A549 (cell line): ENCODE measurements around the gene TCF4. TPM values are rescaled to one million over a fixed set of nuclear protein-coding genes. Genes with fewer than 3 reads are reported as not detected.

Experiments used
- ATAC-seq, 2 experiments: fragments of 200-7000 bp in 1 of 2; fragments of >200 bp in 1 of 2; cut with Nextera tagmentation in 1 of 2; cut with Tn5 transposase in 1 of 2; 3 replicates each; pipeline versions ENCODE4 v1.8.0 to v1.9.1; 2018 to 2020; ENCODE audit warnings: mild to moderate bottlenecking in 1 of 2, moderate library complexity in 1 of 2
- CTCF ChIA-PET: fragments of 300-600 bp; sonication (Branson Sonifier 250); formaldehyde crosslinking; extraction: SDS; loops from one replicate; lab custom pipeline; 2021; ENCODE audit warnings: antibody characterized with exemption, inconsistent platforms; lab: Yijun Ruan, JAX
- POLR2A ChIA-PET: fragments of 350-600 bp; formaldehyde crosslinking; extraction: SDS; loops from one replicate; lab custom pipeline; 2021; ENCODE audit warnings: antibody characterized with exemption, inconsistent platforms; lab: Yijun Ruan, JAX
- DNase-seq, 2 experiments: peaks; one replicate each; pipeline versions ENCODE4 v3.0.0 to v3.0.0-alpha.2; 2011 to 2016; ENCODE audit warnings: low read depth in 1 of 2, low spot score in 1 of 2
- FAIRE-seq: peaks from 2 replicates; lab custom pipeline; 2011; peaks lifted over from hg19 to GRCh38; lab: Jason Lieb, UNC
- H3K27ac ChIP-seq, 2 experiments: fragments of >200 bp; sonication (Bioruptor Twin); formaldehyde crosslinking; 3 replicates each; pipeline ENCODE4 v1.5.1; 2016 to 2017
- H3K4me1 ChIP-seq: fragments of >200 bp; sonication (Bioruptor Twin); formaldehyde crosslinking; 3 replicates; pipeline ENCODE4 v1.6.1; 2016
- H3K4me2 ChIP-seq: fragments of >200 bp; sonication (Bioruptor Twin); formaldehyde crosslinking; 3 replicates; pipeline ENCODE4 v1.6.1; 2016
- H3K4me3 ChIP-seq: fragments of >200 bp; sonication (Bioruptor Twin); formaldehyde crosslinking; 3 replicates; pipeline ENCODE4 v1.5.1; 2016
- H3K9me3 ChIP-seq: fragments of >200 bp; sonication (Bioruptor Twin); formaldehyde crosslinking; 3 replicates; pipeline ENCODE4 v1.6.1; 2016
- BHLHE40 ChIP-seq: IDR thresholded peaks from 2 replicates; pipeline ENCODE4 v1.6.1; 2012; ENCODE audit warnings: low read depth, low read length, inconsistent platforms
- CBX2 ChIP-seq: fragments of 200-600 bp; sonication (generic); IDR thresholded peaks from 2 replicates; pipeline ENCODE4 v1.6.1; 2016; ENCODE audit warnings: low read depth, mild to moderate bottlenecking, borderline replicate concordance
- CEBPB ChIP-seq, 2 experiments: fragments of >200 bp in 1 of 2; sonication (Bioruptor Twin) in 1 of 2; formaldehyde crosslinking in 1 of 2; IDR thresholded peaks; 2 replicates each; pipeline ENCODE4 v1.6.1; 2012 to 2016
- CHD2 ChIP-seq: fragments of 150-350 bp; IDR thresholded peaks from 2 replicates; pipeline ENCODE4 v1.6.1; 2014; ENCODE audit warnings: low read length; ENCODE audit not compliant: partially characterized antibody
- EP300 ChIP-seq, 2 experiments: fragments of >200 bp; sonication (Bioruptor Twin); formaldehyde crosslinking; IDR thresholded peaks; 2 replicates in 1 of 2; 3 replicates in 1 of 2; pipeline ENCODE4 v1.6.1; 2016 to 2017
- ESRRA ChIP-seq: fragments of 150-350 bp; IDR thresholded peaks from 2 replicates; pipeline ENCODE4 v1.6.1; 2014; ENCODE audit warnings: mild to moderate bottlenecking, low read length, borderline replicate concordance
- FOSL2 ChIP-seq, 2 experiments: fragments of 450-650 bp in 1 of 2; fragments of >200 bp in 1 of 2; sonication (Bioruptor Twin) in 1 of 2; formaldehyde crosslinking; IDR thresholded peaks; 2 replicates each; pipeline versions ENCODE4 v1.5.0 to v1.6.1; 2016 to 2020; ENCODE audit warnings: mild to moderate bottlenecking in 1 of 2, moderate library complexity in 1 of 2
- HDAC2 ChIP-seq: fragments of 200-600 bp; sonication (generic); IDR thresholded peaks from 2 replicates; pipeline ENCODE4 v1.6.1; 2016
- HEYL ChIP-seq: fragments of 250-450 bp; sonication (Bioruptor Pico); IDR thresholded peaks from 2 replicates; pipeline ENCODE4 v1.8.0; 2021; ENCODE audit warnings: mild to moderate bottlenecking, moderate library complexity
- HOXB13 ChIP-seq: fragments of 250-450 bp; sonication (Bioruptor Pico); IDR thresholded peaks from 2 replicates; pipeline ENCODE4 v1.5.0; 2020; ENCODE audit warnings: low read depth, mild to moderate bottlenecking, moderate library complexity
- HOXB5 ChIP-seq: fragments of 250-450 bp; sonication (Bioruptor Pico); IDR thresholded peaks from 2 replicates; pipeline ENCODE4 v1.5.0; 2020; ENCODE audit warnings: mild to moderate bottlenecking, moderate library complexity
- JUN ChIP-seq, 2 experiments: fragments of >200 bp; sonication (Bioruptor Twin); formaldehyde crosslinking; IDR thresholded peaks; 2 replicates in 1 of 2; 3 replicates in 1 of 2; pipeline ENCODE4 v1.6.1; 2016 to 2017
- KDM1A ChIP-seq: fragments of 200-600 bp; sonication (generic); IDR thresholded peaks from 2 replicates; pipeline ENCODE4 v1.6.1; 2016; ENCODE audit warnings: low read depth, mild to moderate bottlenecking
- KDM5A ChIP-seq: fragments of 200-600 bp; sonication (generic); IDR thresholded peaks from 2 replicates; pipeline ENCODE4 v1.6.1; 2016; ENCODE audit warnings: antibody characterized with exemption, mild to moderate bottlenecking
- MAFK ChIP-seq: fragments of 450-650 bp; IDR thresholded peaks from 2 replicates; pipeline ENCODE4 v1.6.1; 2014; ENCODE audit not compliant: partially characterized antibody
- NFE2L2 ChIP-seq: fragments of 150-350 bp; conservative IDR thresholded peaks from 2 replicates; pipeline ENCODE4 v1.6.1; 2014; ENCODE audit warnings: low read length
- POLR2A ChIP-seq: IDR thresholded peaks from 2 replicates; pipeline ENCODE4 v1.6.1; 2012; ENCODE audit warnings: mild to moderate bottlenecking, low read length
- RAD21 ChIP-seq, 2 experiments: fragments of >200 bp in 1 of 2; sonication (Bioruptor Twin) in 1 of 2; formaldehyde crosslinking in 1 of 2; IDR thresholded peaks in 1 of 2; conservative IDR thresholded peaks in 1 of 2; 2 replicates in 1 of 2; 3 replicates in 1 of 2; pipeline ENCODE4 v1.6.1; 2012 to 2018; ENCODE audit warnings: inconsistent platforms in 1 of 2
- RCOR1 ChIP-seq: fragments of 150-350 bp; IDR thresholded peaks from 2 replicates; pipeline ENCODE4 v1.6.1; 2014; ENCODE audit warnings: antibody characterized with exemption, low read length, low read depth
- RFX5 ChIP-seq: fragments of 450-650 bp; IDR thresholded peaks from 2 replicates; pipeline ENCODE4 v1.7.1; 2014; ENCODE audit warnings: antibody characterized with exemption, mild to moderate bottlenecking, moderate library complexity
- RNF2 ChIP-seq: fragments of 200-600 bp; sonication (generic); IDR thresholded peaks from 2 replicates; pipeline ENCODE4 v1.6.1; 2016; ENCODE audit warnings: low read depth, mild to moderate bottlenecking, antibody characterized with exemption, moderate library complexity, borderline replicate concordance
- SMC3 ChIP-seq: fragments of >200 bp; sonication (Bioruptor Twin); formaldehyde crosslinking; IDR thresholded peaks from 3 replicates; pipeline ENCODE4 v1.6.1; 2018; ENCODE audit warnings: inconsistent platforms
- TFCP2L1 ChIP-seq: fragments of 250-450 bp; sonication (Bioruptor Pico); IDR thresholded peaks from 2 replicates; pipeline ENCODE4 v1.5.0; 2021; ENCODE audit warnings: mild to moderate bottlenecking
- ZC3H11A ChIP-seq: fragments of 450-650 bp; IDR thresholded peaks from 2 replicates; pipeline ENCODE4 v1.6.1; 2014; ENCODE audit warnings: antibody characterized with exemption, mild to moderate bottlenecking
- ZFP36 ChIP-seq: fragments of 450-650 bp; IDR thresholded peaks from 2 replicates; pipeline ENCODE4 v1.6.1; 2014; ENCODE audit warnings: borderline replicate concordance; ENCODE audit not compliant: partially characterized antibody
- ZSCAN20 ChIP-seq: fragments of 250-450 bp; sonication (Bioruptor Pico); IDR thresholded peaks from 2 replicates; pipeline ENCODE4 v1.8.0; 2022; ENCODE audit warnings: mild to moderate bottlenecking, moderate library complexity
- WGBS: methylation state at CpG from one replicate; pipeline ENCODE4 v1.1.6; 2017; ENCODE audit errors: missing lambda C conversion rate; 5-methylcytosine and 5-hydroxymethylcytosine counted together
- polyA plus RNA-seq, 4 experiments: library from polyadenylated mRNA; depleted of rRNA in 3 of 4; stranded (reverse); fragments of >200 nt; fragmentation: RNase III in 1 of 4; extraction: RNeasy Plus Mini Kit Qiagen cat#74134 plus additional on column Dnase treatment in 1 of 4; gene quantifications; 2 replicates in 3 of 4; 3 replicates in 1 of 4; pipeline ENCODE4 v1.2.3, GENCODE V29; 2011 to 2017
- TF ChIP-seq, protein P1 (sequence below): IDR thresholded peaks from 2 replicates; pipeline ENCODE4 v1.6.1; 2012
- TF ChIP-seq, protein P2 (sequence below): IDR thresholded peaks from 2 replicates; pipeline ENCODE4 v1.6.1; 2012
- TF ChIP-seq, protein P3 (sequence below): fragments of 250-450 bp; sonication (Bioruptor Pico); IDR thresholded peaks from 2 replicates; pipeline ENCODE4 v1.5.0; 2021; ENCODE audit warnings: mild to moderate bottlenecking, moderate library complexity, borderline replicate concordance
- TF ChIP-seq, protein P4 (sequence below): fragments of >200 bp; sonication (Bioruptor Twin); formaldehyde crosslinking; IDR thresholded peaks from 3 replicates; pipeline ENCODE4 v1.5.1; 2016
- TF ChIP-seq, protein P5 (sequence below): fragments of >200 bp; sonication (Bioruptor Twin); formaldehyde crosslinking; IDR thresholded peaks from 2 replicates; pipeline ENCODE4 v1.6.1; 2016
- TF ChIP-seq, protein P6 (sequence below): IDR thresholded peaks from 2 replicates; pipeline ENCODE4 v1.6.1; 2012; ENCODE audit warnings: low read depth, borderline replicate concordance

Gene TCF4
- polyA plus RNA-seq, 2 of the 4 experiments (the other 2 are of a cell fraction): 3.0 to 4.0 TPM

DNA sequence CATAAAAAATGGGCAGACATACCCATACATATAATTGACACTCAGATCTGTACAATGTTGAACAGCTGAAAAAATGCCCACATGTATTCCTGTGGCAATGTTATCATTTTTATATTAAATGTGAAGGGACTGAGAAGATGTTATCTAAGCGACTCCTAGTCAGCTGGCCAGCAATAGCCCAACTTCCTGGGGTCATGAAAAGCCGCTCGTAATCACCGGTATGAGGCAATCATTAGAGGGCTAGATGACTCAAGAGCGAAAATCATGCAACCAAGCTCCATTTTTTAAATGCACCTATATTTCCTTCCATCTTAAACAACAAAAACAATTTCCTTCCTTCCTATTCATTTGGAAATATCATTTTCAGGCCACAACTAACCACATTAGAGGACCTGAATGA is 354.1 kb downstream of the TCF4 start (continued):
- TF ChIP-seq, protein P1, sequence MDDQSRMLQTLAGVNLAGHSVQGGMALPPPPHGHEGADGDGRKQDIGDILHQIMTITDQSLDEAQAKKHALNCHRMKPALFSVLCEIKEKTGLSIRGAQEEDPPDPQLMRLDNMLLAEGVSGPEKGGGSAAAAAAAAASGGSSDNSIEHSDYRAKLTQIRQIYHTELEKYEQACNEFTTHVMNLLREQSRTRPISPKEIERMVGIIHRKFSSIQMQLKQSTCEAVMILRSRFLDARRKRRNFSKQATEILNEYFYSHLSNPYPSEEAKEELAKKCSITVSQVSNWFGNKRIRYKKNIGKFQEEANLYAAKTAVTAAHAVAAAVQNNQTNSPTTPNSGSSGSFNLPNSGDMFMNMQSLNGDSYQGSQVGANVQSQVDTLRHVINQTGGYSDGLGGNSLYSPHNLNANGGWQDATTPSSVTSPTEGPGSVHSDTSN: no peak
- no peak for TF ChIP-seq HEYL (CRISPR knock-in tag)
- no peak for TF ChIP-seq CHD2
- TF ChIP-seq BHLHE40: no peak
- TF ChIP-seq RCOR1: no peak
- TF ChIP-seq TFCP2L1: no peak
- TF ChIP-seq EP300 (IDR thresholded peaks at IDR 0.05): no peak

DNA sequence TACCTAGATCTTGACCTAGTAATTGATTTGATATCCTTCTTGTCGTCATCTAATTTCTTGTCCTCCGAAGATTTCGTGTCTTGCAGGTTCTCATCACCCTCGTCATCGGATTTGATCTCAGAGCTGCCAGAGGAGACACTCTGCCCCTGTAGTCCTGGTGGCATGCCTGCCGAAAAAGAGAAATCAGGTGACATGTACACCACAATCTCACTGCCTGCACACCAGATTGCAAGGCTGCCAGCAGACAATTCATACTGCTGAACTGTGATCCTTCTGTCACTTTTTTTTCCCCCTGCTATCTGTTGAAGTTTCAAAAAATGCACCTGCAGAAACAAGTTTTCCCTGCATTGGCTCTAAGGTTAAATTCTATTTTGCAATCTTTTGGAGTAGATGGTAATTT is 355.5 kb downstream of the TCF4 start:
- no peak overlapping the region for H3K4me3 ChIP-seq
- no peak for TF ChIP-seq ESRRA
- no peak for TF ChIP-seq MAFK
- TF ChIP-seq KDM5A: no peak
- TF ChIP-seq RNF2: no peak
- no peak for TF ChIP-seq HOXB5 (CRISPR knock-in tag)
- TF ChIP-seq POLR2A: no peak
- TF ChIP-seq KDM1A: no peak
- TF ChIP-seq FOSL2 (IDR thresholded peaks at IDR 0.05): no peak
- no peak for TF ChIP-seq FOSL2 (CRISPR knock-in tag; IDR thresholded peaks at IDR 0.05)
- TF ChIP-seq, protein P2, sequence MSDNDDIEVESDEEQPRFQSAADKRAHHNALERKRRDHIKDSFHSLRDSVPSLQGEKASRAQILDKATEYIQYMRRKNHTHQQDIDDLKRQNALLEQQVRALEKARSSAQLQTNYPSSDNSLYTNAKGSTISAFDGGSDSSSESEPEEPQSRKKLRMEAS: no peak
- TF ChIP-seq, protein P3, sequence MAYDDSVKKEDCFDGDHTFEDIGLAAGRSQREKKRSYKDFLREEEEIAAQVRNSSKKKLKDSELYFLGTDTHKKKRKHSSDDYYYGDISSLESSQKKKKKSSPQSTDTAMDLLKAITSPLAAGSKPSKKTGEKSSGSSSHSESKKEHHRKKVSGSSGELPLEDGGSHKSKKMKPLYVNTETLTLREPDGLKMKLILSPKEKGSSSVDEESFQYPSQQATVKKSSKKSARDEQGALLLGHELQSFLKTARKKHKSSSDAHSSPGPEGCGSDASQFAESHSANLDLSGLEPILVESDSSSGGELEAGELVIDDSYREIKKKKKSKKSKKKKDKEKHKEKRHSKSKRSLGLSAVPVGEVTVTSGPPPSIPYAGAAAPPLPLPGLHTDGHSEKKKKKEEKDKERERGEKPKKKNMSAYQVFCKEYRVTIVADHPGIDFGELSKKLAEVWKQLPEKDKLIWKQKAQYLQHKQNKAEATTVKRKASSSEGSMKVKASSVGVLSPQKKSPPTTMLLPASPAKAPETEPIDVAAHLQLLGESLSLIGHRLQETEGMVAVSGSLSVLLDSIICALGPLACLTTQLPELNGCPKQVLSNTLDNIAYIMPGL (CRISPR knock-in tag): no peak
- TF ChIP-seq, protein P4, sequence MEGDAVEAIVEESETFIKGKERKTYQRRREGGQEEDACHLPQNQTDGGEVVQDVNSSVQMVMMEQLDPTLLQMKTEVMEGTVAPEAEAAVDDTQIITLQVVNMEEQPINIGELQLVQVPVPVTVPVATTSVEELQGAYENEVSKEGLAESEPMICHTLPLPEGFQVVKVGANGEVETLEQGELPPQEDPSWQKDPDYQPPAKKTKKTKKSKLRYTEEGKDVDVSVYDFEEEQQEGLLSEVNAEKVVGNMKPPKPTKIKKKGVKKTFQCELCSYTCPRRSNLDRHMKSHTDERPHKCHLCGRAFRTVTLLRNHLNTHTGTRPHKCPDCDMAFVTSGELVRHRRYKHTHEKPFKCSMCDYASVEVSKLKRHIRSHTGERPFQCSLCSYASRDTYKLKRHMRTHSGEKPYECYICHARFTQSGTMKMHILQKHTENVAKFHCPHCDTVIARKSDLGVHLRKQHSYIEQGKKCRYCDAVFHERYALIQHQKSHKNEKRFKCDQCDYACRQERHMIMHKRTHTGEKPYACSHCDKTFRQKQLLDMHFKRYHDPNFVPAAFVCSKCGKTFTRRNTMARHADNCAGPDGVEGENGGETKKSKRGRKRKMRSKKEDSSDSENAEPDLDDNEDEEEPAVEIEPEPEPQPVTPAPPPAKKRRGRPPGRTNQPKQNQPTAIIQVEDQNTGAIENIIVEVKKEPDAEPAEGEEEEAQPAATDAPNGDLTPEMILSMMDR: no peak
- TF ChIP-seq, protein P5, sequence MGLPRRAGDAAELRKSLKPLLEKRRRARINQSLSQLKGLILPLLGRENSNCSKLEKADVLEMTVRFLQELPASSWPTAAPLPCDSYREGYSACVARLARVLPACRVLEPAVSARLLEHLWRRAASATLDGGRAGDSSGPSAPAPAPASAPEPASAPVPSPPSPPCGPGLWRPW: no peak
- no peak for TF ChIP-seq CEBPB (IDR thresholded peaks at IDR 0.05)
- no peak for TF ChIP-seq ZFP36
- TF ChIP-seq ZSCAN20 (CRISPR knock-in tag): no peak
- ChIA-PET CTCF (interaction anchor here (0.9 kb wide), 1 partner anchor 16 kb away, joined by 3 read pairs; no protein-coding TSS in a partner anchor), POLR2A (no interaction called here)
- peaks cover 6% of the 10 kb centered on the region; the same call in 2 of the 3 replicates for H3K4me1 ChIP-seq
- FAIRE-seq (no peak), DNase-seq (no peak), ATAC-seq (no peak)
- H3K27ac ChIP-seq: no peak overlapping the region
- 92% methylated on average over 6 of the region's 6 CpGs for WGBS
- H3K9me3 ChIP-seq: no peaks in the 10 kb centered on the region
- H3K4me2 ChIP-seq: no peak overlapping the region

DNA sequence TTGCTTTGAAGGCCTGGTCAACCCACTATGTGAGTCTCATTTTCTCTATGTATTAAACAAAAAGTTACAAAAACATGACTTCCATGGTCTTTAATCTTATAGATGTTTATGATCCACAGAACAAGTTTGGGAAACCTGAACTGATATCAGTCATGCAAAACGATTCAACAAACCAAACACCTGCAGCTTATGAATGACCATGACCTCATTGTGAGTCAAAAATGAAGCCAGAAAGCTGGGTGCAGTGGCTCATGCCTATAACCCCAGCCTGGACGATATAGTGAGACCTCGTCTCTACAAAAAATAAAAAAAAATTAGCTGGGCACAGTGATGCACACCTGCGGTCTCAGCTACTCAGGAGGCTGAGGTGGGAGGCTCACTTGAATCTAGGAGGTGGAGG is 358.3 kb downstream of the TCF4 start:
- no peak for ATAC-seq
- H3K27ac ChIP-seq: no peak overlapping the region
- TF ChIP-seq SMC3: no peak
- TF ChIP-seq, protein P6, sequence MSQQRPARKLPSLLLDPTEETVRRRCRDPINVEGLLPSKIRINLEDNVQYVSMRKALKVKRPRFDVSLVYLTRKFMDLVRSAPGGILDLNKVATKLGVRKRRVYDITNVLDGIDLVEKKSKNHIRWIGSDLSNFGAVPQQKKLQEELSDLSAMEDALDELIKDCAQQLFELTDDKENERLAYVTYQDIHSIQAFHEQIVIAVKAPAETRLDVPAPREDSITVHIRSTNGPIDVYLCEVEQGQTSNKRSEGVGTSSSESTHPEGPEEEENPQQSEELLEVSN: no peak
- TF ChIP-seq HDAC2: no peak
- TF ChIP-seq CEBPB (IDR thresholded peaks at IDR 0.05): no peak
- TF ChIP-seq CBX2: no peak
- no peak for TF ChIP-seq EP300 (IDR thresholded peaks at IDR 0.05)
- no peak for TF ChIP-seq HOXB13 (CRISPR knock-in tag)
- TF ChIP-seq HEYL (CRISPR knock-in tag): no peak
- TF ChIP-seq NFE2L2: no peak
- TF ChIP-seq RAD21 (conservative IDR thresholded peaks at IDR 0.05 in 1 of 2, IDR thresholded peaks at IDR 0.05 in 1 of 2): no peak
- TF ChIP-seq ZC3H11A: no peak
- TF ChIP-seq POLR2A: no peak
- TF ChIP-seq JUN (IDR thresholded peaks at IDR 0.05): no peak
- no peak for TF ChIP-seq RFX5

More for the DNA sequence above, 358.3 kb downstream of the TCF4 start:
- Histone ChIP-seq H3K4me3 (no peak overlapping the region), H3K4me2 (no peak overlapping the region), H3K9me3 (no peaks in the 10 kb centered on the region), H3K4me1 (peaks cover 11% of the 10 kb centered on the region; the same call in 2 of the 3 replicates)
- CTCF ChIA-PET: interaction anchor here (0.7 kb wide), 1 partner anchor 92 kb away, joined by 3 read pairs; no protein-coding TSS in a partner anchor
- FAIRE-seq (no peak), DNase-seq (no peak)
- 83% methylated on average over 4 of the region's 4 CpGs for WGBS
- POLR2A ChIA-PET: no interaction called here
